Prostate gland (tissue), 2 donors: Measurements from ENCODE around the gene ARF3. TPM values are rescaled to one million over a fixed set of nuclear protein-coding genes. Genes with fewer than 3 reads are reported as not detected.
A peak's percentile ranks its signal among the peaks of the same experiment; 100 is the strongest.
"Not testable (repeated sequence)": the region's sequence is repeated elsewhere in the genome, so short reads cannot be mapped to it uniquely, and the experiment has no call there.

Experiments used
- DNase-seq: peaks from one replicate; pipeline ENCODE4 v3.0.0-alpha.2; 2019; ENCODE audit warnings: low spot score
- H3K27ac ChIP-seq, 2 donors: fragments of 200-600 bp; sonication (generic); 2 replicates each; pipeline ENCODE4 v1.5.1; 2017 to 2019
- H3K27me3 ChIP-seq: fragments of 200-600 bp; sonication (generic); replicated peaks from 2 replicates; pipeline ENCODE4 v1.5.1; 2019; ENCODE audit not compliant: insufficient read depth
- H3K36me3 ChIP-seq, 2 donors: fragments of 200-600 bp; sonication (generic); 1 replicate in 1 of 2; 2 replicates in 1 of 2; pipeline versions ENCODE4 v1.5.1 to v1.8.1; 2017 to 2019
- H3K4me1 ChIP-seq: fragments of 200-600 bp; sonication (generic); replicated peaks from 2 replicates; pipeline ENCODE4 v1.5.1; 2019
- H3K4me3 ChIP-seq, 2 donors: fragments of 200-600 bp; sonication (generic); 2 replicates each; pipeline ENCODE4 v1.5.1; 2017 to 2019
- H3K9me3 ChIP-seq: fragments of 200-600 bp; sonication (generic); 2 replicates; pipeline ENCODE4 v1.5.1; 2017
- POLR2A ChIP-seq: fragments of 450-650 bp; IDR thresholded peaks from one replicate; pipeline ENCODE4 v1.6.1; 2016; ENCODE audit warnings: antibody characterized with exemption, mild to moderate bottlenecking
- POLR2AphosphoS5 ChIP-seq: sonication (generic); formaldehyde crosslinking; IDR thresholded peaks from one replicate; pipeline ENCODE4 v1.6.1; 2017; ENCODE audit warnings: antibody characterized with exemption
- WGBS: methylation state at CpG from one replicate; pipeline ENCODE4 v1.1.5; 2018; 5-methylcytosine and 5-hydroxymethylcytosine counted together
- intact Hi-C: fragments of 100-400 bp; cut with DNase I; formaldehyde crosslinking; loops from one replicate; pipeline ENCODE4 v1.14.2; 2022
- total RNA-seq, 2 donors: library from RNA; depleted of rRNA; stranded (reverse); fragments of >200 nt; gene quantifications; one replicate each; pipeline ENCODE4 v1.1.0, GENCODE V29; 2016
- TF ChIP-seq, protein P1 (sequence below), 4 experiments: fragments of 200-600 bp in 2 of 4; fragments of 450-650 bp in 2 of 4; sonication (generic) in 2 of 4; IDR thresholded peaks; 1 replicate in 3 of 4; 2 replicates in 1 of 4; pipeline ENCODE4 v1.5.1; 2016 to 2019; ENCODE audit warnings: antibody characterized with exemption in 4 of 4, mild to moderate bottlenecking in 2 of 4, moderate library complexity in 2 of 4

Gene ARF3
- total RNA-seq, 2 donors from 2014 or later: 87.6 to 92.4 TPM

DNA sequence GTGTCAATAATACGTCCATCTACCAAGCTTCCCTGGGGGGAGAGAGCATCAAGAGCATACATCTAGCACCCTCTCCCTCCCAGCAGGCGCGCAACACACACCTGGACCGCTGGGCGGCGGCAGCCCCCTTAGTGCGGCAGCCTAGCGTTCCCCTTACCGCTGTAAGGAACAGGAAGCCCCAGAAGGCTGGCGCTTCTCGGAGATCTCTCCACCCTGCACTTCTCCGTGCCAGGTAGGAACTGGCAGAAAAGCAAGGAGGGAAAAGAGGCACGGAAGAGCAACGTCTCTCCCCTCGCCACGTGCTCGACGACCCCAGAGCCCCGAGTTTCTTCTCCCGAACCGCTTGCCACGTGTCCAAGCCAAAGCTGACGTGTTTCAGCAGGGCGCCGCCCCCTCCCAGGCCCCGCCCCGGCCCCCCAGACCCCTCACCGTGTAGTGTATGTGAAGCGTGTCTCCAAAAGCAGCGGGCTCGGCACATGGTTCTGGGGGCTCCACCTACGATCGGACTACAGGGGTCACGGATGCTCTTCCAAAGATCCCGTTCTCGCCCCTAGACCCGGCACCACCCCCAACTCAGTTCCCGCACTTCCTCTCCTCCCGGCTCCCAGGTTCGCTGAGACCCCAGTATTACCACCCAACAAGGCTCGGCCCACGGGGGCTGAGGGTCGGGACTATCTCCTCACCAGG lies 32.5 kb downstream of the ARF3 start:
- no peaks in the 10 kb centered on the region for H3K36me3 ChIP-seq
- H3K4me3 ChIP-seq: peak overlapping the region; percentile 72 to 95
- peak; percentile 51 for DNase-seq
- H3K27ac ChIP-seq: peak overlapping the region; percentile 42 to 74
- intact Hi-C loops: no loop called here
- H3K9me3 ChIP-seq: no peaks in the 10 kb centered on the region
- no peaks in the 10 kb centered on the region for H3K4me1 ChIP-seq
- H3K27me3 ChIP-seq: no peaks in the 10 kb centered on the region
- WGBS: under 1% methylated on average over 43 of the region's 43 CpGs
- no peak for TF ChIP-seq POLR2A
- TF ChIP-seq POLR2AphosphoS5: peak; percentile 21
- TF ChIP-seq, protein P1, sequence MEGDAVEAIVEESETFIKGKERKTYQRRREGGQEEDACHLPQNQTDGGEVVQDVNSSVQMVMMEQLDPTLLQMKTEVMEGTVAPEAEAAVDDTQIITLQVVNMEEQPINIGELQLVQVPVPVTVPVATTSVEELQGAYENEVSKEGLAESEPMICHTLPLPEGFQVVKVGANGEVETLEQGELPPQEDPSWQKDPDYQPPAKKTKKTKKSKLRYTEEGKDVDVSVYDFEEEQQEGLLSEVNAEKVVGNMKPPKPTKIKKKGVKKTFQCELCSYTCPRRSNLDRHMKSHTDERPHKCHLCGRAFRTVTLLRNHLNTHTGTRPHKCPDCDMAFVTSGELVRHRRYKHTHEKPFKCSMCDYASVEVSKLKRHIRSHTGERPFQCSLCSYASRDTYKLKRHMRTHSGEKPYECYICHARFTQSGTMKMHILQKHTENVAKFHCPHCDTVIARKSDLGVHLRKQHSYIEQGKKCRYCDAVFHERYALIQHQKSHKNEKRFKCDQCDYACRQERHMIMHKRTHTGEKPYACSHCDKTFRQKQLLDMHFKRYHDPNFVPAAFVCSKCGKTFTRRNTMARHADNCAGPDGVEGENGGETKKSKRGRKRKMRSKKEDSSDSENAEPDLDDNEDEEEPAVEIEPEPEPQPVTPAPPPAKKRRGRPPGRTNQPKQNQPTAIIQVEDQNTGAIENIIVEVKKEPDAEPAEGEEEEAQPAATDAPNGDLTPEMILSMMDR (IDR thresholded peaks at IDR 0.05): peak in 3 of 4 experiments; percentile 18 to 61 (median 53)

DNA sequence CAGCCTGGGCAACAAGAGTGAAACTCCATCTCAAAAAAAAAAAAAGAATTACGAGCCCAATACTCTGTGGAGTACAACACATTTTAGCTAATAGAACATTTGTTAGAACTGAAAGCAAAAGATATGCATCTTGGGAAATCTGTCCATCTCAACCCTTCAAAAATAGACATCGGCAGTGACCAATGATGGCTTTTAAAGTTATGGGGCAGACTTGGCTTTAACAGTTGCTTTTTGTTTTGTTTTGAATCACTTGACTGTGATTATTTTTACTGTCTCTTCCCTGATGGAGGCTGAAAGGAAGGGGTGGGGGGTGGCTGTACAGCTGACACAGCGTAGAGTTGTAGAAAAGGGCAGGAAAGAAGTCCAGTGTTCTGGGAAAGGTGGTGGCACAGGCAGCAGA lies 34.2 kb downstream of the ARF3 start:
- Histone ChIP-seq H3K27me3 (no peaks in the 10 kb centered on the region), H3K9me3 (no peaks in the 10 kb centered on the region), H3K4me3 (no peak overlapping the region), H3K36me3 (no peaks in the 10 kb centered on the region), H3K27ac (no peak overlapping the region), H3K4me1 (no peaks in the 10 kb centered on the region)
- intact Hi-C loops: no loop called here
- DNase-seq: no peak
- WGBS: 94% methylated on average over 3 of the region's 3 CpGs
- TF ChIP-seq POLR2AphosphoS5: no peak
- no peak for TF ChIP-seq POLR2A
- TF ChIP-seq, protein P1 (IDR thresholded peaks at IDR 0.05): no peak

DNA sequence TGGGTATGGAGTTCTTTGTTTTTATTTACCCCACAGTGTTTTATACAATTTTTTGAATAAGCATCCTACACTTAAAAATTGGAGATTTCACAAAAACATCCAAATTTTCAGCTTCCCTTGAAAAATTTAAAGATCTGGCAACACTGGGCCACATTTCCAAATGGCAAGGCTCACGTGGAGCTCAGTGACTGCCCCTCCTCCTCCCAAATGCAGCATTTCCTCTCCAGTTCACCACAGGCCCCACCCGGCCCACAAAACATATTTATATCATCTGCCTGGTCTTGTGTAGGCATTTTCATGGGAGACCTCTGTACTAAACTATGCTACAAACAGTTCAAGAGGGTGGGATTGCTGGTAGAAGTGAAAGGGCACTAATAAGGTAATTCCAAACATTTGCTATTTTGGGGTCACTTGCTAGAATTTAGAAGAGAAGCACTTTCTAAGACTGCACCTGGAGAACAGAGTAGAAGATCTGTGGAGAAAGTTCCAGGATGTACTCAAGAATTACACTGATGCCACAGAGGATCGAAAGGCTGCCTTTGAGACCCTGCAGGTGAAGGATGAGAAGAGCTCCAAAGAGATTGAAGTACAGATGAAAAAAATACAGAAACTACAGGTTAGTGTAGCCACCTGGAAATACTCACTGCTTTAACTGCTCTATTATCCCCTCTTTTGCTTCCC lies 39.3 kb downstream of the ARF3 start:
- no peaks in the 10 kb centered on the region for H3K36me3 ChIP-seq
- H3K27me3 ChIP-seq: no peaks in the 10 kb centered on the region
- intact Hi-C loops: no loop called here
- no peak for DNase-seq
- no peak overlapping the region for H3K27ac ChIP-seq
- 66% methylated on average over 3 of the region's 3 CpGs for WGBS
- H3K4me1 ChIP-seq: no peaks in the 10 kb centered on the region
- no peak overlapping the region for H3K4me3 ChIP-seq
- H3K9me3 ChIP-seq: no peaks in the 10 kb centered on the region
- TF ChIP-seq POLR2A (no peak), POLR2AphosphoS5 (no peak)
- TF ChIP-seq, protein P1 (IDR thresholded peaks at IDR 0.05): no peak

DNA sequence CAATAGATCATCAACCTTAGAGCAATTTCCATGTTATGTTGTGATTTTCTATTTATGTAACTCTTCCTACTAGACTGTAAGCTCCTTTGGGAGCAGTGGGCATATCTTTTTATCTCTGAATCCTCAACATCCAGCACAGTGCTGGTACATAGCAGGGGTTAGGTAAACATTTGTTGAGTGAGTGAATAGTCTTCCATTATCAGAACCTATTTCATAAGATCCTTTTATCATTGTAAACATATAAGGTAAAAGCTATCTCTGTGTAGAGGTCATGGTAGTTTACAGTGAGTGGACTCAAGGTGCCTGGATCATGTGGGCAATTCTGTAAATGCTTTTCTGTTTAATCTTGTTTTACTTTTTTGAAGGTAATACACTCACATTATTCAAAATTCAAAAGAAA lies 47.1 kb downstream of the ARF3 start:
- Histone ChIP-seq H3K36me3 (no peaks in the 10 kb centered on the region), H3K4me1 (no peaks in the 10 kb centered on the region), H3K9me3 (no peaks in the 10 kb centered on the region), H3K4me3 (no peak overlapping the region), H3K27ac (no peak overlapping the region), H3K27me3 (no peaks in the 10 kb centered on the region)
- TF ChIP-seq POLR2A: no peak
- TF ChIP-seq POLR2AphosphoS5: no peak
- TF ChIP-seq, protein P1 (IDR thresholded peaks at IDR 0.05): no peak
- intact Hi-C loops: no loop called here
- no peak for DNase-seq

DNA sequence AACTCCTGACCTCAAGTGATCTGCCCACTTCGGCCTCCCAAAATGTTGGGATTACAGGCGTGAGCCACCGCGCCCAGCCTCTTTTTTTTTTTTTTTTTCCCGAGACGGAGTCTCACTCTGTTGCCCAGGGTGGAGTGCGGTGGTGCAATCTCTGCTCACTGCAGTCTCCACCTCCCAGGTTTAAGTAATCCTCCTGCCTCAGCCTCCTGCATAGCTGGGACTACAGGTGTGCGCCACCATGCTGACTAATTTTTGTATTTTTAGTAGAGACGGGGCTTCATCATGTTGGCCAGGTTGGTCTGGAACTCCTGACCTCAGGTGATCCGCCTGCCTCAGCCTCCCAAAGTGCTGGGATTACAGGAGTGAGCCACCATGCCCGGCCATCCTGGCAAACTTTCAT lies 47.6 kb downstream of the ARF3 start:
- intact Hi-C loops, DNase-seq, H3K9me3 ChIP-seq, H3K27ac ChIP-seq, H3K27me3 ChIP-seq, H3K4me3 ChIP-seq, H3K4me1 ChIP-seq, H3K36me3 ChIP-seq: not testable (repeated sequence)
- 86% methylated on average over 11 of the region's 11 CpGs for WGBS
